Neural progenitor cell (in vitro differentiated cells): ENCODE results near the gene DDX25.

Experiments used
- CTCF ChIP-seq: fragments of 200-600 bp; sonication (generic); IDR thresholded peaks from 2 replicates; pipeline ENCODE4 v1.5.1; 2017; ENCODE audit warnings: antibody characterized with exemption, mild to moderate bottlenecking
- EZH2 ChIP-seq: fragments of 200-600 bp; sonication (generic); IDR thresholded peaks from 2 replicates; pipeline ENCODE4 v1.6.1; 2017; ENCODE audit warnings: antibody characterized with exemption, mild to moderate bottlenecking, moderate library complexity
- EZH2phosphoT487 ChIP-seq: fragments of 200-600 bp; sonication (generic); IDR thresholded peaks from 2 replicates; pipeline ENCODE4 v1.6.1; 2017; ENCODE audit warnings: antibody characterized with exemption

- TF ChIP-seq CTCF (peak; percentile 26), EZH2 (peak; percentile 59), EZH2phosphoT487 (no peak)
Measured at GRCh38 chr11:125887373-125888324, 16.7 kb upstream of the DDX25 start, which contains the start of gene HYLS1.
